Hepatic stellate cell (primary cell): ENCODE data around the gene B3GALT6.
A peak's percentile ranks its signal among the peaks of the same experiment; 100 is the strongest.
"Not testable (repeated sequence)": the region's sequence is repeated elsewhere in the genome, so short reads cannot be mapped to it uniquely, and the experiment has no call there.

ENCODE experiments used
- DNase-seq: peaks from one replicate; pipeline ENCODE4 v3.0.0; 2011; ENCODE audit warnings: low spot score

B3GALT6 gene

DNA sequence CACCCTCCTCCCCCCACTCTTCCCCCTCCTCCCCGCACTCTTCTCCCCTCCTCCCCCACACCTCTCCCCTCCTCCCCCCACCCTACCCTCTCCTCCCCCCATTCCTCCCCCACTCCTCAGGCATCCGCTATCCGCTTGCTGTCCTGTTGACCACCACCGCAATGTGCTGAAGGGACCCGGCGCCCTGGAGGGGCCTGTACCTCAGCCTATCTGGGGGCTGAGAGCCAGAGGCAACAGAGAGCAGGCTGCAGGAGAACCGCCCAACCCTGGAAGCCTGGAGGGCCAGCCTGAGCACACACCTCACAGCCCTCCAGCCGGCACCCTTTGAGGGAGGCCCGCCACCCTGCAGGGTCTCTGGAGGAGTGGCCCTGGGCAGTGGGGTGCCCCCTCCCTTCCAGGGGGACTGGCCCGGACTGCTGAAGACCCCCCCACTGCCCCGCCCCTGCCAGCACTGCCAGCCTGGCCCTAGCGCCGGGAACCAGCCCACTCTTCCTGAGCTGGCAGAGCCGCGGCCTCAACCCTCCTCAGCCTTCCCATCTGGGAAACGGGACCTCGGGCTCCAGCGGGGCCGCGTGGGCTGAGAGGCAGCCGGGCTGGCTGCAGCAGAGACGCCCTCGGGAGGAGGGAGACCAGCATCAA lies 13.3 kb downstream of the B3GALT6 start:
- no peak for DNase-seq

DNA sequence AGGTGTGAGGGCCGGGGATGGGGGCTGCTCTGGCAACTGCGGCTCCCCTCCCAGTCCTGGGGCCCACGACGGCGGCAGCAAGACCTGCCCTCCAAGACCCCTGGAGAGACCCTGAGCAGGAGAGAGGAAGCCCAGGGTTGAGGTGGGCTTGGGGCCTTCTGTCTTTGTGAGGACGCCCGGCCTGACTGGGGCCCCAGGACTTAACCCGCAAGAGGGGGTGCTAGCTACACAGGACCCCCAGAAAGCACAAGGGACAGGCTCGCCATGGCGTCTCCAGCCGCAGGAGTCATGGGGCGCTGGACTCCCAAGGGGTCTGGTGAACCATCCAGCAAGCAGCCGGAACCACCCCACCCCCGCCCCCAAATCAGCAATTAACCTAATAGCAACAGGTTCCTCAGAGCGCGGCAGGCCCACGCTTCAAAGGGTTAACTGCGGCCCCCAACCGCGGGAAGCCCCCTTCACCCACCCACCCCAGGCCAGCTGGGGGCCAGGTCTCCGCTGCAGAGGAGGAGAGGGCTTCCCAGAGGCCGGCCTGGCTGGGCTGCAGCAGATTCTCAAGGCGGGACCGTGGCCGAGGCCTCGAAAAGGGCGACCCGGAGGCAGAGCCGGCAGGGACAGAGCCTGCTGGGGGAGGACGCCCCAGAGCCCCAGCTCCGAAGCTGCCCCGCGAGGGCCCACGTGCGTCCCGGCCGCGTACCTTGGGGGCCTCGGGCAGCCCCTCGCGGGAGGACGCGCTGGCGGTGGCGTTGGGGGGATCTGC lies 14.0 kb downstream of the B3GALT6 start:
- no peak for DNase-seq

DNA sequence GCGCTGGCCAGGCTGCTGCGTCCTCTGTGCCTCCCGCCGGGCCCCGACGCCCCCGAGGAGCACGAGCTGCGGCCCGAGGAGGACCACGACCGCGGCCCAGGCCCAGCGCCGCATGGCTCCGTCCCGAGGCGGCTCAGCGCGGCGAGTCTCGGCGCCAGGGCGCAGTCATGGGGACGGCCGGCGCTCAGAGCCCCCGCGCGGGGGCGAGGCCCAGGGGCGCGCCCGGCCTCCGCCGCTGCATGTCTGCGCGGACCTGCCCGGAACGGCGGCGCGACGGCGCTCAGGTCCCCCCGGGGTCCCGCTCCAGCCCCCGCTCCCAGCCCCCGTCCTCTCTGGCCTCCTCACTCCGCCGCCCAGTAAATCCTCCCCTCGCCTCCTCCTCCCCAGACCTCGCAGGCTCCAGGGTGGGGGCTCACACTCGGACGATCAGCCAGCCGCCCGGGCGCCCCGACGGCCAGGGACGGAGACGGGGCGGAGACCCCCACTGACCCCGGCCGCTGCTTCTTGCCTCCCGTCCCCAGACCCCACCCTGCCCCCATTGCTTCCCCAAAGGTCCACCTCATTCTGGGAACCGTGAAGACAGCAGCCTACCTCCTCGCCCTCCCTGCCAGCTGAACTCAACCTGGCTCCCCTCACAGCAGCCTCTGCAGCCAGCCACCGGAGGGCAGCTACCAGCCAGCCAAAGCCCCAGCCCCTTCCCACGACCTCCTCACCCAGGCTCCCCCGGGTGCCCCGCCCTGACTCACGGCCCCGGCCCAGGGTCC lies 14.7 kb downstream of the B3GALT6 start, which contains the start of gene C1QTNF12:
Gene C1QTNF12 (minus strand): TSS at position 146 of the 764 bp plus-strand sequence. CDS start 32 bp downstream, at position 114.
- peak; percentile 37 for DNase-seq

DNA sequence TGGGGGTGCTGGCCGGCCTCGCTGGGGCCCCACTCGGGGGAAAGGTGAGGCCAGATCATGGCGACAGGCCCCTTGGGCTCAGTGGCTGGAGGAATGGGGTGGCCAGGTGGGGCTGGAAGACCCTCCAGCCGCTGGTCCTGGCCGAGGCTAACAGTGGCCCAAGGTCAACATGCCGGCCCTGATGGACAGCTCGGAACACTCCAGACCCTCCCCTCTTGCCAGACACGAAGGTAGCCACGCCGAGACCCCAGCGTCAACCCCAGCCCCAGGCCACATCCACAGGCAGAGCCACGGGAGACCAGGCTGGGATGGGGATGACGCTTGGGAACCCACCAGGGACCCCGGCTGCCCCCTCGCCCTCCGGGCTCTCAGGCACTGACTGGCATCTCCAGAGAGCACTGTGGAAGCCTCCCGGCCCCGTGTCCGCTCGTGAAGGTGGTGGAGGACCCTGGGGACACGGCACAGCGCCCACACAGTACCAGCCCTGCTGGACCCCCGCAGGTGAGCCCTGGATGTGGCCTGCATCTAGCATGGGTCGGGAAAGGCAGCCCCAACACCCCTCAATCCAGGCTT lies 15.4 kb downstream of the B3GALT6 start:
- no peak for DNase-seq

DNA sequence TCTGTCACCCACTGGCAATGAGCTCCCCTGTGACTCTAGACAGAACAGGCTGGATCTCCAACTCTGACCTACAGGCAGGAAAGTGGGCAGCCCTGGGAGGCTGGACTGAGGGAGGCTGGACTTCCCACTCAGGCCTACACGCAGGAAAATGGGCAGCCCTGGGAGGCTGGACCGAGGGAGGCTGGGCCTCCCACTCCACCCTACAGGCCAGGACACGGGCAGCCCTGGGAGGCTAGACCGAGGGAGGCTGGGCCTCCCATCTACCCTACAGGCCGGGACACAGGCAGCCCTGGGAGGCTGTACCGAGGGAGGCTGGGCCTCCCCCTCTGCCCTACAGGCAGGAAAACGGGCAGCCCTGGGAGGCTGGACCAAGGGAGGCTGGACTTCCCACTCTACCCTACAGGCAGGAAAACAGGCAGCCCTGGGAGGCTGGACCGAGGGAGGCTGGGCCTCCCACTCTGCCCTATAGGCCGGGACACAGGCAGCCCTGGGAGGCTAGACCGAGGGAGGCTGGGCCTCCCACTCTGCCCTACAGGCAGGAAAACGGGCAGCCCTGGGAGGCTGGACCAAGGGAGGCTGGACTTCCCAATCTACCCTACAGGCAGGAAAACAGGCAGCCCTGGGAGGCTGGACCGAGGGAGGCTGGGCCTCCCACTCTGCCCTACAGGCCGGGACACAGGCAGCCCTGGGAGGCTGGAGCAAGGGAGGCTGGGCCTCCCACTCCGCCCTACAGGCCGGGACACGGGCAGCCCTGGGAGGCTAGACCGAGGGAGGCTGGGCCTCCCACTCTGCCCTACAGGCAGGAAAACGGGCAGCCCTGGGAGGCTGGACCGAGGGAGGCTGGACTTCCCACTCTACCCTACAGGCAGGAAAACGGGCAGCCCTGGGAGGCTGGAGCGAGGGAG lies 16.2 kb downstream of the B3GALT6 start:
- not testable (repeated sequence) for DNase-seq

DNA sequence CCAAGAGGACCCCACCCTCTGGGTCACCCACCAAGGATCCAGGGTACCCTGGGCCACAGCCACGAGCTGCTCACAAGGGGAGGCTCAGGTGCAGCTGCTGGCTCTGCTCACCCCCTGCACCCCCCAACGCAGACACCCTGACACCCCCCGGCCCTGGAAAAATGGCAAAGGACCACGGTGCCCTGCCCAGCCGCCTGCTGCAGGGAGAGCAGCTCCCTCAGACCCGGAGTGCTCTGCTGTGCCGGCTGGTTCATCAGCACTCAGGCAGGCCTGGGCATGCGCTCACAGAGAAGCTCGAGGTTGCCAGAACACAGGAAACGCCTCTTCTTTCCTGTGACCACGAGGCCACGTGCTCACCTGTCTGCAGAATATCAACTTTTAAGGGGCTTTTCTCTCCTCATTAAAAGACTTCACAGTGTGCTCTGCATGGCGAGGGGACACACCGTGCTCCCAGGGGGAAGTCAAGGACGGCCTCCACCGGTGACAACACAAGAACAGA lies 18.8 kb downstream of the B3GALT6 start:
- no peak for DNase-seq

DNA sequence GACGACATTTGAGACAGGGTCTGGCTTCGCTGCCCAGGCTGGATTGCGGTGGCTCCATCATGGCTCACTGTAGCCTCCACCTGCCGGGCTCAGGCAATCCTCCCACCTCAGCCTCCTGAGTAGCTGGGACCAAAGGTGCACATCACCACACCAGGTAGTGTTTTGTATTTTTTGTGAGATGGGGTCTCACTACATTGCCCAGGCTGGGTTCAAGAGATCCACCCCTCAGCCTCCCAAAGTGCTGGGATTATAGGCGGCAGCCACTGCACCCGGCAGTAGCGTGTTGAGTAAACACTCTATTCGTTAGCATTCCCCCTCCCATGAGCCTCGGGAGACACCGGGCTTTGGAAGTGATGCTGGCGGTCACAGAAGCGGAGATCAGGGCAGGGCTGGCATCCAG lies 21.3 kb downstream of the B3GALT6 start:
- DNase-seq, result no peak

DNA sequence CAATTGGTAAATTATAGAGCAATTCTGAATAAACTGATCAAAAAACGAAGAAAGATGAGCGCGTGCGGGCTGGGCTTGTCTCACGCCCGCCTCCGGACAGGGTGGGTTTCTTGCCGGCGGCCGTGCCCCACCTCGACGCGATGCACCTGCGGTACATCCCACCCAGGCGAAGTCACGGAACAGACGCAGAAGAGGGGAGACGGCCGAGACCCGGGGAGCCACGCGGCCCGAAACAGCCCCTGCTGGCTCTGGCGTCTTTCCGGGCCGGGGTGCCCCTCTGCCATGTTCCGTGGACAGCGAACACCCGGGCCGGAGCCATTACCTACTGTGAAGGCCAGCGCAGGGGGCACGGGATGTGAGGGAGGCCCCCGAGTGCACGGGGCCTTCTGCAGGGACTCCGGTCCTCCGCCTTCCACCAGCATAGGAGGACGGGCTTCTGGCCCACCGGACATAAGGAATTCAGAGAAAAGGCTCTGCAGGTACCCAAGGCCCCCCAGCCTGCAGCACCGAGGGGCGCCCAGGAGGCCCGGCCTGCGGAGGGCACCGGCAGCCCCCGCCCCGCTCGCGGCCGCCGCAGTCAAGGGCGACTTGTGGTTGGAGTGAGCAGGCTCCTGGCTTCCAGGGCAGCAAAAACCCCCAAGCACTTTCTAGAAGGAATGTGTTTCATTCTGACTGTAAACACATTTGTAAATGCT lies 22.1 kb downstream of the B3GALT6 start:
- DNase-seq, result no peak

DNA sequence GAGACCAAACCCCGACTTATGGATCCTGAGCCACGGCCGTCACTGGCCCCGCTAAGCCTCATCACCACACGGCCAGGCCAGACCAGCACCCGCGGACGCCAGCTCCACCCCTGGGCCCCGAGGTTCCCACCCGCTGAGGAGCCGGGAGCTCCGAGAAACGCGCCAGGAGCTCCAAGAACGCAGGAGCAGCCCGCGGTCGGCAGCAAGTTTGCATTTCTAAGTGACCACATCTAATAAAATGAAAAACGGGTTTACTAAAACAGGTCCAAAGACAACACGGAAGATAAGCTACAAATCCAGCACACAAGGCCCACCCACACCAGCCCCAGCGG lies 22.6 kb downstream of the B3GALT6 start:
- no peak for DNase-seq

DNA sequence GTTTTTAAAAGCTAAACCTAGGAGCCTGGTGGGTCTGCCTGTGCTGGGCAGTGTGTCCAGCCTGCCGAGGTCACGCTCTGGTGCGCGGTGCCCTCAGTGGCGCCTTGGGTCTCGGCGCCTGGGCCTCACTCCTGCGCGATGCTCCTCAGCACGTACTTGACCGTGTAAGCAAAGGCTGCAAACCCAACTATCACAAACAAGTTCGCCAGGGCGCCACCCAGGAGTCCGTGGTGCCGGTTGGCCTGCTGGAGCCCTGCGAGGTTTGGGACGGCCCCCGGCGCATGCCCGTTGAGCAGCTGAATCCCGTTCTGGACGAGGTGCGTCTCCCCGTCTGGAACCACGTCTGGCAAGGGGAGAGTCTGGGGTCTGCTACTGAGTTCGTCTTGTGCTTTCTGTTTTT lies 23.0 kb downstream of the B3GALT6 start:
- no peak for DNase-seq

DNA sequence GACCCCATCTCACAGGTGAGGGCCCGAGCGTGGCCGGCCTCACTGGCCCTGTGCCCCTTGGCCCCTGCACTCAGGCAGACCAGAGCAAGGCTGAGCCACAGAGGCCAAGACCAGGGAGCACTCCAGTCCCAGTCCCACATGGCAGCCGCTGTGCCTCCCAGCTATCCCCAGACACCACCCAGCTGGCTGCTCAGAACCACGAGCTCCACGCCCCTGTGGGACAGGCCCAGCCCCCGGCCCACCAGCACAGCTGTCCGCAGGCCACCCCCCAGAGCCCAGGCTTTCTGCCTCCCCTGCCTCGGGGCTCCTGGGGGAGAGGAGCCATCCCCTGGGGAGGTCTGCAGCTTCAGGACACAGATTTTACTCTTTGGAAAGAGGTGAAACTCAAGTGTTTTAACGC lies 23.6 kb downstream of the B3GALT6 start:
- no peak for DNase-seq

DNA sequence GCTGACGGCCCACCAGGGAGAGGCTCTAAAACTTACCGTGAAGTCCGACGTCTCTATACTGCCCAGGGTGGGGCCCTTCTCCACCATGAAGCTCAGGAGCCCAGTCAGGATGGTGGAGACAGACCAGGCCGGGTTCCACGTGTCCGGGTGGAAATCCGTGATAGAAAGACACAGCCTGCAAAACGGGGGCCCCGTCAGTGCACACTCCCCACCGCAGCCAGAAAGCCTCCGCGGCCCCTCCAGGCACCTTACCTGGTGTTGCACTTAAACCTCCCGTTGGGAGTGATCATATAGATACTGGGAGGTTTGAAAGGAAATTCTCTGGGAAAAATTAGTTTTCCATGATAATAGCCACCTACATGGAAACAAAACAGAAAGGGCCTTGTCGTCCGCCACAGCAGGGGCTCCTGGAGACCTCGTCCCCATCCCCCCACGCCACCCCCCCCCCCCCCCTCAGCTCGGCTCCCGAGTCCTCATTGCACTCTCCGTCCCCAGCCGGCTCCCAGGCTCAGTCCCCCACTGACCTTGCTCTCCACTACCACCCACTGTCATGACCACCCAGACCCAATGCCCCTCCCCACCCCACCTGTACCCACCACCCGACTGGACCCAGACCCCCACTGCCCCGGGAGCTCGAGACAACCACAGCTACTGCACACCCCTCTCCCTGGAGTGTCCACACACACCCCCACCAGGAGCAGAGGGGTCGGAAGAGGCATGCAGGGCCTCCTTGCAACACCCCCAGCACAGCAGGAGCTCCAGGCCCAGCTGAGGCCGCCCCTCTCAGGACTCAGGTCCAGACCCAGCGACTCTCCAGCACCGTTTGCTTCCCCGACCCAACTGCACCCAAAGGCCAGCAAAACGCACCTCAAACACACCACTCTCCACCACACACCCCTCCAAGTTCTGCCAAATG lies 25.2 kb downstream of the B3GALT6 start:
- DNase-seq, result no peak

DNA sequence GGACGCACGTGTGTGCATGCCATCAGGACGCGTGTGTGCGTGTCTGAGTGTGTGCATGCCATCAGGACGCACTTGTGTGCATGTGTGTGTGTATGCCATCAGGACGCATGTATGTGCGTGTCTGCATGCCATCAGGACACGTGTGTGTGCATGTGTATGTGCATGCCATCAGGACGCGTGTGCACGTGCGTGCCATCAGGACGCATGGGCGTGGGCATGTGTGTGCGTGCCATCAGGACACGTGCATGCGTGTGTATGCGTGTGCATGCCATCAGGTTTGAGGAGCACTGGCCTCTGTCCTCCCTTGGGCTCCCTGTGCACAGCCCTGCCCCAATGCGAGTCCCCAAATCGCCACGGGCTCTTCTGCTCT lies 27.1 kb downstream of the B3GALT6 start:
- DNase-seq, result no peak

DNA sequence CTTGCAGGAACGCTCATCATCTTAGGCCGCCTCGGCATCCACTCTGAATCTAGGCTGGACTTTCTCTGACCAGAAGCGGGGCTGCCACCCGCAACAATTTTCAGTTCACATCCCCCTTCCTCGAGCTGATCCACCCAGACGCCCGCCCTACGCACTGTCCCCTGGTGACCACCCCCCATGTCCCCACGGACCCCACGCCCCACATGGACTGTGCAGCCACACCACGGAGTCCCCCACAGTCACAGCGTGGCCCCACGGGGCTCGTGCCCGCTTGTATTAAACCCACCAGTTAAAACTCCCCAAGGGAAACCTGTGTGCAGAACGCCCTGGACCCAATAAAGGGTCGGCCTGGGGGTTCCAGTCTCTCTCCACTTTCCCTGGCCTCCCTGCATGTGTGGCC lies 27.5 kb downstream of the B3GALT6 start:
- no peak for DNase-seq

DNA sequence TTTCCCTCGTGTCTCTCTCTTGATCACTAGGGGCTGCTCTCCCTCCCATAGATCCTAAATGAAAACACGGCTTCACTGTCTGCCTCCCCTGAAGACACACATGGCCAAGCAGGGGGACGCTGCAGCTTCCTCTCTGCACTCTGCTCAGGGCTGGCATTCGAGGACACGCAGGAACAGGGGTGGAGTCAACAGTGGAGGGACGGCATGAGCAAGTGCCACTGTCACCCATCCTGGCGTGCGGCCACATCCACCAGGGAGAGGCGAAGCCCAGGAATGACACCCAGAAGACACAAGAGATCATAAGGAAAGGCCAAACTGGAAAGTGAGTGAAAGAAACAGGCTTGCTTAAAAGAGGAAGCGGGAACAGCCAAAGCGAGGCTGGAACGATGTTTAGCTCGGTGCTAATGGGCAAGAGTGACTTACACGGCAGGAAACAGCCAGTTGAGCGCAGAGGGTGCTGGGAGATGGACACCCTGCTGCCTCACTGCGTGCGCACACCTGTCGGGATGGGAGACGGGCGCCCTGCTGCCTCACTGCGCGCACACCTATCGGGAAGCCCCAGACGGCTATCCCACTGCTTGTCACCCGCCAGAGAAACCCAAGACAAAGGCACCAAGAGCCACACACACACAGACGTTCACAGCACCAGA lies 28.0 kb downstream of the B3GALT6 start:
- no peak for DNase-seq

DNA sequence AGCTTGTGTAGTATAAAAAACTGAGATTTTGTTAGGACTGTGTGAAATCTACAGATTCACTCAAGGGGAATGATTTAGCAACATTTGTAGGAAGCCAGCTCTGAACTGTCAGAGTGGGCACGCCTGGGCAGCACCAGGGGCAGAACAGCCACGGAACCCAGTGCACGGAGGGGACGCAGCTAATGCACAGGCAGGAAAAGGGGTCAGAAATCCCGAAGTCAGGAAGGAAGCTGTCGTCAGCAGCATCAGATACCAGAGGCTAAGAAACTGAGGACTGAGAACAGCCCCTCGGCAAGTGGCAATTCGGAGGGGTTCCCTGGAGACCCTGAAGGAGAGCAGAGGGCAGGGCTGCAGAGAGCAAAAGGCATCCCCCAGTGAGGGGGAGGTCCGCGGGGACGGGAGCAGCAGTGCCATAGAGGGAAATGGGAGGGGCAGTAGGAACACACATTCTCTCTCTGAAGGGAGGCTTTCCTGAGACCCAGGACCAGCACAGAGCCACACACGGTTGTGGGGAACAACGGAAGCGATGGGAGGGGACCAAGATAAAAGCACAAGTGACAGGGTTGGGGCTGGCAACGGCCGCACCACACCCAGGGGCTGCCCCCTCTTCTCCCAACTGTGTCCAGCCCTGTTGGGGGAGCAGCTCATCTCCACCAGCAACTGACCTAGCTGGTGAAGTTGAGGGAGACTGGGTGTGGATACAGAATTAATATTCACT lies 29.0 kb downstream of the B3GALT6 start:
- no peak for DNase-seq

DNA sequence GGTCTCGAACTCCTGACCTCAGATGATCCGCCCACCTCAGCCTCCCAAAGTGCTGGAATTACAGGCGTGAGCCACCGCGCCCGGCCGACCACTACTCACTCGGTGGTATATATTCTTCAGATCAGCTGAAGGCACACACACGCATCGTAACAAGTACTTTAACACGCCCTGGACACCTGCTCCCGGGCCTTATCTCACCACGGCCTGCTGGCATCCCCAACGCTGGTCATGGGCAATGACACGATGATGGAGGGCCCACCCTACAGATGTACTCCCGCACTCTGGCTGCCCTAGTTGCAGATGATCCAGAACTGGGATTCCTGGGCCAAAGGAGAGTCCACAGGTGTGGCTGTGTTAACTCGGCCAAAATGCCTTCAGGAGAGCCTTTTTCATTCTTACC lies 30.0 kb downstream of the B3GALT6 start:
- no peak for DNase-seq

DNA sequence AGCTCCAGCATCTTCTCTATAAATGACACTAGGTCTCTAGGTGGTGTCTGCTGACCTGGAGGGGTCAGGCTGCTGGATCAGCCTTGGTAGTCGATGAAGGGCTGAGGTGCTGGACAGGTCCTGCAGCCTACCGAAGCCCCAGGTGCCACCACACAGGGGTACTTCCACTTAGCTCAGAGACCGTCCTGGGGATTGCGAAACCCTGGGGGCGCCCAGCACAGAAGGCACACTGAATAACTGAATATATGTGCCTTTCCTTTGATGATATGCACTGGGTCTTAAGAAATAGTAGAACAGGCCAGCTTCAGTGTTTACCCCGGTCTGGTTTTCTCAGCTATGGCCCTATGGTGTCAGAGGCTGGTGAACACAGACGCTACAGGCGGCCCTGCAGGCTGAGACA lies 30.7 kb downstream of the B3GALT6 start:
- DNase-seq, result no peak

DNA sequence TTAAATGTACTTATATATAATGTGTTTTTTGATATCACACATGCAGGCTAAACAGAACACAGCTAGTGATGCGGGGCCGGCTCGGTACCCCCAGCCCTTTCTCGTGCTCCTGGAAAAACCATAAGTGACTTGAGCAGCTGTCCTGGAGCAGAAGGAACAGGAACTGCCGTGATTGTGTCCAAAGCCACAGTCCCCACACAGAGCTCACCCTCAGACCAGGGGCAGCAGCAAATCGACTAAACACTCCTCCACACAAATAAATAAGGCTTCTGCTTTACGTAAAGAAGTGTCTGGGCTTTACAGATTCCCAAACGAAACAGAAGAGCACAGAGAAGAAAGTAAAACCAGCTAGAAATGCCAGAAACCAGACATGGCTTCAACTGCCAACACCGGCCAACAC lies 32.0 kb downstream of the B3GALT6 start:
- no peak for DNase-seq
